Nucleus accumbens (tissue), 56 donors: ENCODE results near the gene ASB7.
"Not testable (repeated sequence)": the region's sequence is repeated elsewhere in the genome, so short reads cannot be mapped to it uniquely, and the experiment has no call there.

Experiments
- DNase-seq, 56 donors: peaks; one replicate each; lab custom pipeline; 2025; lab: John Stamatoyannopoulos, UW

ASB7 gene

GRCh38 chr15:100602064-100602822 lies at the start of gene ASB7, which contains the start of gene LINS1:
Gene ASB7, plus strand, starts transcription at chr15:100602589. Its CDS starts 9,628 bp downstream, at chr15:100612217.
Gene LINS1, minus strand, starts transcription at chr15:100602184. Its CDS starts 21,342 bp downstream, at chr15:100580842.
- DNase-seq: peak; percentile 97 to 100 (median 100)

- DNase-seq: no peak
These were observed 48.9 kb upstream of the ASB7 start for GRCh38 chr15:100553468-100553867.

GRCh38 chr15:100558771-100559254 lies 43.6 kb upstream of the ASB7 start:
- DNase-seq: no peak

- no peak for DNase-seq
These were observed 43.1 kb upstream of the ASB7 start for GRCh38 chr15:100559330-100559729.

GRCh38 chr15:100560323-100560722 lies 42.1 kb upstream of the ASB7 start:
- DNase-seq: no peak

GRCh38 chr15:100565591-100565990 lies 36.8 kb upstream of the ASB7 start:
- no peak for DNase-seq

- DNase-seq: no peak
These were observed 35.4 kb upstream of the ASB7 start for GRCh38 chr15:100566850-100567628.

- DNase-seq: no peak
These were observed 33.0 kb upstream of the ASB7 start for GRCh38 chr15:100569391-100569790.

GRCh38 chr15:100570275-100570674 lies 32.1 kb upstream of the ASB7 start:
- no peak for DNase-seq

- DNase-seq: no peak
These were observed 31.6 kb upstream of the ASB7 start for GRCh38 chr15:100570735-100571313.

- no peak for DNase-seq
These were observed 30.7 kb upstream of the ASB7 start for GRCh38 chr15:100571592-100572167.

GRCh38 chr15:100572362-100572983 lies 29.9 kb upstream of the ASB7 start:
- no peak for DNase-seq

GRCh38 chr15:100573526-100573925 lies 28.9 kb upstream of the ASB7 start:
- no peak for DNase-seq

- no peak for DNase-seq
These were observed 22.0 kb upstream of the ASB7 start for GRCh38 chr15:100580414-100580813.

GRCh38 chr15:100588638-100589242 lies 13.6 kb upstream of the ASB7 start:
- DNase-seq: no peak

- not testable (repeated sequence) for DNase-seq
These were observed 11.2 kb upstream of the ASB7 start for GRCh38 chr15:100591163-100591562.

GRCh38 chr15:100591835-100592234 lies 10.6 kb upstream of the ASB7 start:
- no peak for DNase-seq

- no peak for DNase-seq
These were observed 9.5 kb upstream of the ASB7 start for GRCh38 chr15:100592898-100593297.

GRCh38 chr15:100593431-100593830 lies 9.0 kb upstream of the ASB7 start:
- no peak for DNase-seq

GRCh38 chr15:100595964-100596363 lies 6.4 kb upstream of the ASB7 start:
- no peak for DNase-seq
